ENCODE results near the gene BTBD16.
A peak's percentile ranks its signal among the peaks of the same experiment; 100 is the strongest.

Gene BTBD16

GRCh38 chr10:122294511-122295450, 23.7 kb downstream of the BTBD16 start:
- DNase-seq (ENCODE audit: low read depth) = no peak

GRCh38 chr10:122295451-122295809, 24.3 kb downstream of the BTBD16 start:
- no peak for DNase-seq (ENCODE audit: low read depth)

GRCh38 chr10:122296363-122297120, 25.4 kb downstream of the BTBD16 start:
- no peak for DNase-seq (ENCODE audit: low read depth)

- no peak for DNase-seq (ENCODE audit: low read depth)
These were observed 26.5 kb downstream of the BTBD16 start for GRCh38 chr10:122297583-122297982.

- DNase-seq (ENCODE audit: low read depth) = no peak
These were observed 27.1 kb downstream of the BTBD16 start for GRCh38 chr10:122298206-122298597.

GRCh38 chr10:122298598-122299301, 27.7 kb downstream of the BTBD16 start:
- DNase-seq (ENCODE audit: low read depth) = peak; percentile 30

- DNase-seq (ENCODE audit: low read depth) = no peak
These were observed 28.5 kb downstream of the BTBD16 start for GRCh38 chr10:122299423-122300075.

- DNase-seq (ENCODE audit: low read depth) = no peak
These were observed 30.1 kb downstream of the BTBD16 start for GRCh38 chr10:122301055-122301810.

GRCh38 chr10:122301811-122302115, 30.7 kb downstream of the BTBD16 start:
- no peak for DNase-seq (ENCODE audit: low read depth)

GRCh38 chr10:122302315-122302714, 31.2 kb downstream of the BTBD16 start:
- no peak for DNase-seq (ENCODE audit: low read depth)

- no peak for DNase-seq (ENCODE audit: low read depth)
These were observed 32.4 kb downstream of the BTBD16 start for GRCh38 chr10:122303271-122304053.

- no peak for DNase-seq (ENCODE audit: low read depth)
These were observed 33.0 kb downstream of the BTBD16 start for GRCh38 chr10:122304054-122304579.

GRCh38 chr10:122306282-122306681, 35.2 kb downstream of the BTBD16 start:
- DNase-seq (ENCODE audit: low read depth) = no peak

GRCh38 chr10:122306744-122307143, 35.6 kb downstream of the BTBD16 start:
- DNase-seq (ENCODE audit: low read depth) = no peak

GRCh38 chr10:122307669-122308416, 36.7 kb downstream of the BTBD16 start:
- DNase-seq (ENCODE audit: low read depth) = no peak

GRCh38 chr10:122308417-122309141, 37.5 kb downstream of the BTBD16 start:
- DNase-seq (ENCODE audit: low read depth) = no peak

- DNase-seq (ENCODE audit: low read depth) = no peak
These were observed 39.4 kb downstream of the BTBD16 start for GRCh38 chr10:122310311-122311050.

- no peak for DNase-seq (ENCODE audit: low read depth)
These were observed 39.9 kb downstream of the BTBD16 start for GRCh38 chr10:122311051-122311410.
